Measurements from ENCODE around the gene YPEL2.
"Not testable (repeated sequence)": the region's sequence is repeated elsewhere in the genome, so short reads cannot be mapped to it uniquely, and the experiment has no call there.

YPEL2 gene

GRCh38 chr17:59311051-59311468 lies 20.4 kb upstream of the YPEL2 start:
- Histone ChIP-seq H3K36me3 (ENCODE audit: insufficient read depth, low read length) (no peaks in the 10 kb centered on the region), H3K27me3 (ENCODE audit: insufficient read depth, low read length) (no peaks in the 10 kb centered on the region), H2AFZ (ENCODE audit: low read depth, low read length) (no peak overlapping the region), H3K4me3 (ENCODE audit: low read length) (no peak overlapping the region), H3K4me1 (ENCODE audit: insufficient read depth, low read length) (no peaks in the 10 kb centered on the region), H3K9me3 (ENCODE audit: low read length) (no peaks in the 10 kb centered on the region)

GRCh38 chr17:59311521-59311920 lies 19.9 kb upstream of the YPEL2 start:
- H2AFZ ChIP-seq (ENCODE audit: low read depth, low read length); H3K9me3 ChIP-seq (ENCODE audit: low read length); H3K4me3 ChIP-seq (ENCODE audit: low read length); H3K27me3 ChIP-seq (ENCODE audit: insufficient read depth, low read length); H3K4me1 ChIP-seq (ENCODE audit: insufficient read depth, low read length); H3K36me3 ChIP-seq (ENCODE audit: insufficient read depth, low read length): not testable (repeated sequence)

GRCh38 chr17:59315866-59316265 lies 15.6 kb upstream of the YPEL2 start:
- Histone ChIP-seq H3K27me3 (ENCODE audit: insufficient read depth, low read length) (no peaks in the 10 kb centered on the region), H3K36me3 (ENCODE audit: insufficient read depth, low read length) (no peaks in the 10 kb centered on the region), H3K9me3 (ENCODE audit: low read length) (no peaks in the 10 kb centered on the region), H3K4me1 (ENCODE audit: insufficient read depth, low read length) (no peaks in the 10 kb centered on the region), H2AFZ (ENCODE audit: low read depth, low read length) (no peak overlapping the region), H3K4me3 (ENCODE audit: low read length) (no peak overlapping the region)

GRCh38 chr17:59327121-59327980 lies 4.1 kb upstream of the YPEL2 start:
- H3K9me3 ChIP-seq (ENCODE audit: low read length) = no peaks in the 10 kb centered on the region
- H3K4me1 ChIP-seq (ENCODE audit: insufficient read depth, low read length) = peaks cover 22% of the 10 kb centered on the region
- H3K36me3 ChIP-seq (ENCODE audit: insufficient read depth, low read length) = no peaks in the 10 kb centered on the region
- no peak overlapping the region for H2AFZ ChIP-seq (ENCODE audit: low read depth, low read length)
- no peak overlapping the region for H3K4me3 ChIP-seq (ENCODE audit: low read length)
- H3K27me3 ChIP-seq (ENCODE audit: insufficient read depth, low read length) = no peaks in the 10 kb centered on the region

GRCh38 chr17:59327981-59328290 lies 3.5 kb upstream of the YPEL2 start:
- Histone ChIP-seq H3K9me3 (ENCODE audit: low read length) (no peaks in the 10 kb centered on the region), H2AFZ (ENCODE audit: low read depth, low read length) (no peak overlapping the region), H3K4me3 (ENCODE audit: low read length) (no peak overlapping the region), H3K4me1 (ENCODE audit: insufficient read depth, low read length) (peaks cover 27% of the 10 kb centered on the region), H3K36me3 (ENCODE audit: insufficient read depth, low read length) (no peaks in the 10 kb centered on the region), H3K27me3 (ENCODE audit: insufficient read depth, low read length) (no peaks in the 10 kb centered on the region)

- Histone ChIP-seq H2AFZ (ENCODE audit: low read depth, low read length) (no peak overlapping the region), H3K27me3 (ENCODE audit: insufficient read depth, low read length) (no peaks in the 10 kb centered on the region), H3K4me1 (ENCODE audit: insufficient read depth, low read length) (peaks cover 33% of the 10 kb centered on the region), H3K9me3 (ENCODE audit: low read length) (no peaks in the 10 kb centered on the region), H3K36me3 (ENCODE audit: insufficient read depth, low read length) (no peaks in the 10 kb centered on the region), H3K4me3 (ENCODE audit: low read length) (no peak overlapping the region)
Observed at GRCh38 chr17:59328601-59329000, 2.9 kb upstream of the YPEL2 start.

GRCh38 chr17:59329176-59330052 lies 2.0 kb upstream of the YPEL2 start:
- peaks cover 42% of the 10 kb centered on the region for H3K4me1 ChIP-seq (ENCODE audit: insufficient read depth, low read length)
- no peaks in the 10 kb centered on the region for H3K9me3 ChIP-seq (ENCODE audit: low read length)
- H3K4me3 ChIP-seq (ENCODE audit: low read length) = peak overlapping the region; percentile 20
- peak overlapping the region; percentile 62 for H2AFZ ChIP-seq (ENCODE audit: low read depth, low read length)
- no peaks in the 10 kb centered on the region for H3K27me3 ChIP-seq (ENCODE audit: insufficient read depth, low read length)
- H3K36me3 ChIP-seq (ENCODE audit: insufficient read depth, low read length) = no peaks in the 10 kb centered on the region

GRCh38 chr17:59330053-59330942 lies 1.2 kb upstream of the YPEL2 start:
- Histone ChIP-seq H3K4me3 (ENCODE audit: low read length) (peak overlapping the region; percentile 20), H3K9me3 (ENCODE audit: low read length) (no peaks in the 10 kb centered on the region), H3K4me1 (ENCODE audit: insufficient read depth, low read length) (peaks cover 44% of the 10 kb centered on the region), H3K27me3 (ENCODE audit: insufficient read depth, low read length) (no peaks in the 10 kb centered on the region), H3K36me3 (ENCODE audit: insufficient read depth, low read length) (no peaks in the 10 kb centered on the region), H2AFZ (ENCODE audit: low read depth, low read length) (peak overlapping the region; percentile 62)

GRCh38 chr17:59331929-59332748 lies 684 bp downstream of the YPEL2 start:
- H3K36me3 ChIP-seq (ENCODE audit: insufficient read depth, low read length) = no peaks in the 10 kb centered on the region
- H2AFZ ChIP-seq (ENCODE audit: low read depth, low read length) = peak overlapping the region; percentile 58
- H3K4me1 ChIP-seq (ENCODE audit: insufficient read depth, low read length) = peaks cover 44% of the 10 kb centered on the region
- peak overlapping the region; percentile 76 for H3K4me3 ChIP-seq (ENCODE audit: low read length)
- no peaks in the 10 kb centered on the region for H3K9me3 ChIP-seq (ENCODE audit: low read length)
- no peaks in the 10 kb centered on the region for H3K27me3 ChIP-seq (ENCODE audit: insufficient read depth, low read length)

- H3K9me3 ChIP-seq (ENCODE audit: low read length) = no peaks in the 10 kb centered on the region
- H3K4me1 ChIP-seq (ENCODE audit: insufficient read depth, low read length) = peaks cover 44% of the 10 kb centered on the region
- H3K36me3 ChIP-seq (ENCODE audit: insufficient read depth, low read length) = no peaks in the 10 kb centered on the region
Observed at GRCh38 chr17:59332749-59333377, 1.4 kb downstream of the YPEL2 start.

GRCh38 chr17:59333836-59334235 lies 2.4 kb downstream of the YPEL2 start:
- H3K36me3 ChIP-seq (ENCODE audit: insufficient read depth, low read length) = no peaks in the 10 kb centered on the region
- peaks cover 44% of the 10 kb centered on the region for H3K4me1 ChIP-seq (ENCODE audit: insufficient read depth, low read length)
- H3K4me3 ChIP-seq (ENCODE audit: low read length) = no peak overlapping the region
- H3K9me3 ChIP-seq (ENCODE audit: low read length) = peaks cover 2% of the 10 kb centered on the region
- no peaks in the 10 kb centered on the region for H3K27me3 ChIP-seq (ENCODE audit: insufficient read depth, low read length)
- H2AFZ ChIP-seq (ENCODE audit: low read depth, low read length) = no peak overlapping the region

More at GRCh38 chr17:59332749-59333377, 1.4 kb downstream of the YPEL2 start:
- peak overlapping the region; percentile 58 for H2AFZ ChIP-seq (ENCODE audit: low read depth, low read length)
- H3K27me3 ChIP-seq (ENCODE audit: insufficient read depth, low read length) = no peaks in the 10 kb centered on the region
- H3K4me3 ChIP-seq (ENCODE audit: low read length) = peak overlapping the region; percentile 76

- Histone ChIP-seq H3K27me3 (ENCODE audit: insufficient read depth, low read length) (no peaks in the 10 kb centered on the region), H3K4me1 (ENCODE audit: insufficient read depth, low read length) (peaks cover 26% of the 10 kb centered on the region), H3K36me3 (ENCODE audit: insufficient read depth, low read length) (no peaks in the 10 kb centered on the region), H2AFZ (ENCODE audit: low read depth, low read length) (no peak overlapping the region), H3K9me3 (ENCODE audit: low read length) (peaks cover 2% of the 10 kb centered on the region), H3K4me3 (ENCODE audit: low read length) (no peak overlapping the region)
Observed at GRCh38 chr17:59335685-59336084, 4.2 kb downstream of the YPEL2 start.
